Stimulated activated CD4-positive, alpha-beta T cell treated with anti-CD3 and anti-CD28 coated beads, Interleukin-2, amount 100 ng/mL, for 24 hours (primary cell): Measurements from ENCODE around the gene PRR3.

Experiments used
- DNase-seq, 2 donors: peaks; one replicate each; pipeline ENCODE4 v3.0.0-alpha.2; 2020

The PRR3 gene

DNA sequence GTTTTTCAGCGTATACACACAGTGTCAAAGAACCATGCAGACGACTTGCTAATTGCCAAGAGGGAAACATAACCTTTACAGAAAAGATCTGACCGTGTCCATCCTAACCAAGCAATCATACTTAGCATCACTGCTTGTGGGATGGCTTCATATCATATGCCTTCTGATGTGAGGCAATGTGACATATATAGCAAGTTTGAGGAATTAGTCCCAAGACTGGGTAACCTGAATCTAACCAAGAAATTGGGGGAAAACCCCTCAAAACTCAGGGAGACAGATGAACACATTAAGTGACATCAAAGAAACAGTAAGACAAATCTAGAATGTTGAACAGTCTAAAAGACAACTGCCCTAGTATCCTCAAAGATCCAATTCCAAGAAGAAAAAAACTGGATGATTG lies 19.2 kb upstream of the PRR3 start:
- no peak for DNase-seq

GRCh38 chr6:30541515-30542403 lies 15.3 kb upstream of the PRR3 start:
- peak; percentile 82 for DNase-seq

GRCh38 chr6:30542404-30542725 lies 14.7 kb upstream of the PRR3 start:
- DNase-seq = no peak

- no peak for DNase-seq
Observed at GRCh38 chr6:30542915-30543314, 14.2 kb upstream of the PRR3 start.

- no peak for DNase-seq
Observed at GRCh38 chr6:30543821-30544220, 13.3 kb upstream of the PRR3 start.

GRCh38 chr6:30544666-30545272 lies 12.3 kb upstream of the PRR3 start:
- no peak for DNase-seq

DNA sequence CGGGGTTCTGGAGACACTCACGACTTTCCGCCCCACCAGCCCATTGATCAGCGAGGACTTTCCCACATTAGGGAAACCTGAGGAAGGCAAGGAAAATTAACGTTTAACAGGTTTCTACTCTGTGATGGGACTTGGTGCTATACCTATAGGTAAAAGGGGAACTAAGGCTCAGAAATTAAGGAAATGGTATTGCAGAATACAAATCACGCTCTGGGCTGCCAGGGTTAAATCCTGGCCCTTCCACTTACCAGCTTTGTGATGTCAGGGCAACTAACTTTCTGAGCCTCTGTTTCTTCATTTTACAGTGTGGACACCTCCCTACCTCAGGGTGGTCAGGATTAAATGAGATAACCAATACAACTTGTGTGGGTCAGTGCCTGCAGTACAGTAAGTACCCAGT lies 9.6 kb upstream of the PRR3 start:
- no peak for DNase-seq

DNA sequence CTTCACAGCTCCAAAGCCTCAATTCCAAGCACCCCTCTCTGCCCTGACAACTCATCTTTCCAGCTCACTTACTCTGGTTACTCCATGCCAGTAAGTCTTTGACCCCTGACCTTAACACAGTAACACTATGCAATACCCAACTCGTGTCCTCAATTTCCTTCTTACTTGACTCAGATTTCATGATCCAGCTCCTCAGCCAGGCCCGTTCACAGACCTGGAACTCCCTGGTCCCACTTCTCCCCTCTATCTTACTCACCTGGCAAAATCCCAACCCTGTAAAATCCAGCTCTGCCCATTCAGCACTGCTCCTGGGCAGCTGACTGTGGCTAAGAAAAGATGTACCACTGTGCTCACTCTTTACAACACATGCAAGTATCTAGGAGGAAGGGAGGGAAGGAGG lies 8.7 kb upstream of the PRR3 start:
- no peak for DNase-seq

DNA sequence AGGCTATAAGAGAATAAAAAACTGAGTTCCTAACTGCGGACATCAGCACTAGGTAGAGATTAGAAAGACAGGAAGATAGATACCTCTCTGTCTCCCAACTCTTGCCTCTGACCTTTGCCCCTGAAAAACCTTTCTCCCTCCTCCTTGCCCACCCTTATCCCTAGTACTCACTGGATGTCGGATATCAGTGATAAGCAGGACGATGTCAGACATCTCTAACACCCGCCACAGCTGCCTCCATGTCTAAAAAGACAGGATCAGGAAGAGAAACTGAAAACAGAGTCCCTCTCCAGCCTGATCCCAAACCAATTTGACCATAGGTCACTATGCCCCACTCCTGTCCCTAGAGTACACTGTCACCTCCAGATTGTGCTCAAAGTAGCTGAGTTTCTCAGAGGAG lies 2.7 kb upstream of the PRR3 start:
- DNase-seq = no peak

DNA sequence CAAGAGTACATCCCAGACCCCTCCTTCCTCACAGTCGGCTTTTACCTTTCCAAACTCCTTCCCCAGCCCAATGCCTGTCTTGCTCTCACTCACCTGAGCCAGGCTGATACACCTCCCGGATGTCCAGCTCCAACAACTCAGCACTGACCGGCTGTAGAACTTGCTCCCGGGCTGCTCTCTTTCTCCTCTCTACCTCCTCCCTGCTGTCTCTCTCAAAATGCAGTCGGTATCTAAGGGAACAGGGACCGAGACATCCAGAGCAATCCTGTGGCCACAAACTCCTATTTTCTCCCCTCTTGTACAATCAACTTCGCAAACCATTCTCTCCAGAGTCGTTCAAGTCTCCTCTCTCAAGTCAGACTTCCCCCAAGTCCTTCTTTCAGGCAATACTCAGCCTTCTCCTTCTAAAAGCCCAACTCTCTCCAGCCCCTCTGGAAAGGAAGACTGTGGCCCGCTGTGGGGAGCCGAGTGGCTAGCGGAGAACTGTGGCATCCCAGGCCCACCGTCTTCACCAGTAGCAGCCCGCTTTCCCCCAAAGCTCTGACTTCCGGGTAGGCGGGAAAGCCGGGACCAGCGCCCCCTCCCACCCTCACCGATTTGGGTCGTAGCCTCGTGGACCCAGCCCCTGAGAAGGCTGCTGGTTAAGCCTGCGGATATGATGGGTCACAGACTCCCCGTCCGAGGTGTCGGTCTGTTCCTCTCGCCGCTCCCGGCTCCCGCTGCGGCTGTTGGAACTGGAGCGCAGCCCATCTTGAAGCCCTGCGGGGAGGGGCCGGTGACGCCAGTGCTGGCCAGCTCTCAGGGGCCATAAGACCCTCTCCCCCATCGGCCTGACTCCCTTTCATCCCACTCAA lies 1.9 kb upstream of the PRR3 start:
- DNase-seq = no peak

GRCh38 chr6:30555816-30556065 lies 1.4 kb upstream of the PRR3 start:
- DNase-seq = no peak

GRCh38 chr6:30556066-30556905 lies 809 bp upstream of the PRR3 start, which contains the start of gene GNL1:
Gene GNL1, minus strand, starts transcription at chr6:30556489. Its CDS starts 286 bp downstream, at chr6:30556203.
- peak; percentile 100 for DNase-seq

GRCh38 chr6:30557683-30557981 lies 537 bp downstream of the PRR3 start:
- no peak for DNase-seq

DNA sequence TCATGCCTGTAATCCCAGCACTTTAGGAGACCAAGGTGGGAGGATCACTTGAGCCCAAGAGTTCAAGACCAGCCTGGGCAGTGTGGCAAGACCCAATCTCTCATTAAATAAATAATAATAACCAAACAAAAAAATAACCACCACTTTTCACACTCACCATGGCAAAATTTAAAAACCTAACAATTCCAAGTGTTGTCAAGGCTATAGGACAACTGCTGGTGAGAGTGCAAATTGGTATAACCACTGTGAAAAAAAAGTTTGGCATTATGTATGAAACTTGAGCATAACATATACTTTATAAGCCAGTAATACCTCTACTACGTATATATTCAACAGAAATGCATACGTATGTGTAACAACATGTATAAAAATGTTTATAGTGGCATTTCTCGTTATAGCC lies 3.8 kb downstream of the PRR3 start:
- no peak for DNase-seq

- DNase-seq = no peak
Observed at GRCh38 chr6:30562470-30563425, 5.7 kb downstream of the PRR3 start.

DNA sequence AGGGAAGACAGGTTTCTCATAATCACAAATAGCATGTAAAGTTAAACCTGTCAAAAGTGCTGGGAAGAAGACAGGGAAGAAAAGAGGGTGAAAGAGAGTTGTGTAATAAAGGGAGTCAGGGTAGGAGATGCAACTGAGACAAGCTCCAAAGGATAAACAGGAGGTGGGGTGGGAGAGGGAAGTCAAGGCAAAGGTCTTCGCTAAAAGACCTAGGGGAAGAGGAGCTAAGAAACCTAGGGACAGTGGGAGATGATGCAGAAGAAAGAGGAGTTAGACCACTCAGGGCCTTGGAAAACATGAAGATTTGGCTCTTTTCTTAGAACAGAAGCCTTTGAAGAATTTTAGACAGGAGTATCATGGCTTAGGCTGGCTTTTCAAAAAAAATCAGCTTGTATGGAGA lies 7.0 kb downstream of the PRR3 start:
- no peak for DNase-seq

GRCh38 chr6:30565772-30566171 lies 8.7 kb downstream of the PRR3 start:
- no peak for DNase-seq

- DNase-seq = peak; percentile 53 to 67
Observed at GRCh38 chr6:30568245-30568644, 11.2 kb downstream of the PRR3 start.

DNA sequence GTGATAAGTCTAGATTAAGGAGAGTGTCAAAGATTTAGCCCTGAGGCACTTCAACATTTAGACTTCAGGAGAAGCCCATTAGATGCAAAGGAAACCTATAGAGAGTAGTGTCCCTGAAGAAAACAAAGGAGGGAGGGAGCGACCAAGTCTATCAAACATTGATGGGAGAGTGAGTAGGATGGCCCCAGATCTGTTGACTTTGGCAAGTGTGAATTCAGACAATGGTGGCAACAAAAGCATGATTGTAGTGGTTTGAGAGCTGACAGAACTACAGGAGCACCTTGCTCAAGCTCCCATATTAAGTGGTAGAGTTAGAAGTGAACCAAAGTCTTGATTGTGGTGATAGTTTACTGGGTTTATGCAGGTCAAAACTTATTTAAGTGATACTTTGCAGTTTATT lies 13.2 kb downstream of the PRR3 start:
- no peak for DNase-seq

DNA sequence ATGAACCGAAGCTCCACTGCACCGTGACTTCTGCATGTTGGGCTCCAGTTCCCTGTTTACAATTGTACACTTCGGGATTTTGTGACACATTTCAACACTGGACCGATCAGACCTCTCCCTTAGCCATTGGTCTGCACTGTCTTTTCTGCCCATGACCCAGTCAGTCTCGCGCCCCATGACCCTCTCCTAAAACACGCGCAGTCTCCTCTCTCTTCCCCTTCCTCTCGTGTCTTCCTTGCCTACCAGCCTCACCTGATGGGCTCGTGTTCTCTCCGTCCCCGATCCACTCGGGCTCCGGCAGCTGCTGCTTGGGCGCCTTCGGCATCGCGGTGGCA lies 13.6 kb downstream of the PRR3 start:
- DNase-seq = no peak

DNA sequence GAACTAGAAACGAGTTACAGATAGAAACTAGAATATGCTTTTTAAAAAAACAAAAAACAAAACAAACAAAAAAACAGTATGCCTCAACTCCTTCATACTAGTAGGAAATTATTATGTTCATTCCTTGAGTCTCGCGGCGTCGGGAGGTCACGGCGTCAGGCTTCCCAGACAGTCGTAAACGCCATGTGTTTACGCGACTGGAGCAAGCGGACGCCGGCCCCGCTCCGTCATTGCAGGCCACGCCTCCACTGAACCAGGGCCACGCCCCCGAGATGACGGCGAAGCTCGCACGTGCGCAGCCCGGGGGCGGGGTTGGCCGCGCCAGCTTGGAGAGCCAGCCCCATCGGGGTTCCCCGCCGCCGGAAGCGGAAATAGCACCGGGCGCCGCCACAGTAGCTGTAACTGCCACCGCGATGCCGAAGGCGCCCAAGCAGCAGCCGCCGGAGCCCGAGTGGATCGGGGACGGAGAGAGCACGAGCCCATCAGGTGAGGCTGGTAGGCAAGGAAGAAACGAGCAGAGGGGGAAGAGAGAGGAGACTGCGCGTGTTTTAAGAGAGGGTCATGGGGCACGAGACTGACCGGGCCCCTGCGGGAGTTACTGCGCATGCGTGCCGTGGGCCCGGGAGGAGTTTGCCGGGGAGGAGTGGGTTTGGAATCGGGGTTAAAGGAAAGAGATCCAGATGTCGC lies 14.1 kb downstream of the PRR3 start, which contains the start of gene ABCF1:
Gene ABCF1 (plus strand): TSS at position 368 of the 687 bp plus-strand sequence. CDS start 46 bp downstream, at position 414.
- DNase-seq = peak; percentile 99 to 100

GRCh38 chr6:30571762-30572082 lies 14.6 kb downstream of the PRR3 start:
- DNase-seq = no peak
